H1 (cell line): ENCODE results near the gene SERHL2. TPM values are rescaled to one million over a fixed set of nuclear protein-coding genes. Genes with fewer than 3 reads are reported as not detected.

Experiments used
- CTCF ChIA-PET: fragments of 300-600 bp; sonication (Branson Sonifier 250); formaldehyde crosslinking; loops from one replicate; lab custom pipeline; 2021; ENCODE audit not compliant: partially characterized antibody; lab: Charles Lee
- POLR2A ChIA-PET: fragments of 300-600 bp; sonication (Branson Sonifier 250); formaldehyde crosslinking; loops from one replicate; lab custom pipeline; 2021; ENCODE audit warnings: inconsistent platforms; ENCODE audit not compliant: partially characterized antibody; lab: Charles Lee
- DNase-seq, 2 experiments: peaks; one replicate each; pipeline versions ENCODE4 v3.0.0 to v3.0.0-alpha.2; 2010 to 2022; ENCODE audit warnings: low spot score in 2 of 2, low read depth in 1 of 2, mixed read lengths in 1 of 2
- FAIRE-seq: peaks from 2 replicates; lab custom pipeline; 2011; peaks lifted over from hg19 to GRCh38; lab: Jason Lieb, UNC
- H2AFZ ChIP-seq: 2 replicates; pipeline ENCODE4 v1.8.1; 2012; ENCODE audit warnings: low read length, inconsistent platforms
- H2AK5ac ChIP-seq: 2 replicates; pipeline ENCODE4 v1.6.1; 2013; ENCODE audit warnings: low read depth, low read length
- H2BK120ac ChIP-seq: replicated peaks from 2 replicates; pipeline ENCODE3; 2013; ENCODE audit warnings: low read depth, low read length, inconsistent platforms
- H2BK12ac ChIP-seq: 2 replicates; pipeline ENCODE4 v1.6.1; 2013; ENCODE audit warnings: low read depth, low read length
- H2BK15ac ChIP-seq: 2 replicates; pipeline ENCODE4 v1.6.1; 2013; ENCODE audit warnings: low read length
- H2BK20ac ChIP-seq: 2 replicates; pipeline ENCODE4 v1.6.1; 2013; ENCODE audit warnings: low read length
- H2BK5ac ChIP-seq: 2 replicates; pipeline ENCODE4 v1.6.1; 2013; ENCODE audit warnings: low read depth, low read length
- H3K14ac ChIP-seq: 2 replicates; pipeline ENCODE4 v1.6.1; 2013; ENCODE audit warnings: inconsistent platforms; ENCODE audit not compliant: insufficient read length
- H3K18ac ChIP-seq: 2 replicates; pipeline ENCODE4 v1.6.1; 2013; ENCODE audit warnings: low read length; ENCODE audit errors: extremely low read depth
- H3K23ac ChIP-seq: 2 replicates; pipeline ENCODE4 v1.6.1; 2013; ENCODE audit warnings: inconsistent platforms; ENCODE audit not compliant: insufficient read length
- H3K23me2 ChIP-seq: 2 replicates; pipeline ENCODE4 v1.6.1; 2013; ENCODE audit warnings: low read depth, low read length
- H3K27ac ChIP-seq: 2 replicates; pipeline ENCODE4 v1.6.1; 2011; ENCODE audit warnings: low read depth, low read length, inconsistent platforms
- H3K27me3 ChIP-seq, 4 experiments: replicated peaks in 1 of 4; 1 replicate in 1 of 4; 2 replicates in 3 of 4; pipeline versions ENCODE4 v1.6.1 to v1.8.1; 2011 to 2013; ENCODE audit warnings: low read length in 3 of 4, mild to moderate bottlenecking in 3 of 4, inconsistent platforms in 2 of 4, mixed read lengths in 2 of 4, moderate library complexity in 1 of 4; ENCODE audit not compliant: control insufficient read depth in 3 of 4, insufficient read depth in 3 of 4; ENCODE audit errors: extremely low read depth in 1 of 4
- H3K36me3 ChIP-seq, 4 experiments: 2 replicates each; pipeline versions ENCODE4 v1.6.1 to v1.8.1; 2011 to 2013; ENCODE audit warnings: mild to moderate bottlenecking in 4 of 4, low read length in 3 of 4, moderate library complexity in 2 of 4, control low read depth in 1 of 4, inconsistent platforms in 1 of 4; ENCODE audit not compliant: insufficient read depth in 4 of 4, control insufficient read depth in 2 of 4
- H3K4ac ChIP-seq: replicated peaks from 2 replicates; pipeline ENCODE3; 2013; ENCODE audit warnings: low read length, low read depth, mixed read lengths, inconsistent platforms; ENCODE audit not compliant: insufficient read length
- H3K4me1 ChIP-seq, 4 experiments: replicated peaks in 1 of 4; 1 replicate in 1 of 4; 2 replicates in 3 of 4; pipeline versions ENCODE4 v1.6.1 to v1.8.1; 2011 to 2013; ENCODE audit warnings: low read length in 3 of 4, inconsistent platforms in 2 of 4, mixed read lengths in 1 of 4; ENCODE audit not compliant: insufficient read depth in 4 of 4, control insufficient read depth in 3 of 4
- H3K4me2 ChIP-seq, 2 experiments: 2 replicates each; pipeline versions ENCODE4 v1.6.1 to v1.8.1; 2011 to 2013; ENCODE audit warnings: low read depth in 2 of 2, low read length in 2 of 2, control low read depth in 1 of 2, inconsistent platforms in 1 of 2, mild to moderate bottlenecking in 1 of 2; ENCODE audit not compliant: insufficient read depth in 1 of 2
- H3K4me3 ChIP-seq, 4 experiments: fragments of 200-600, 300-600 bp in 1 of 4; sonication (generic), shearing (Covaris generic), sonication (Bioruptor Twin) in 1 of 4; 2 replicates each; pipeline versions ENCODE4 v1.5.1 to v1.8.1; 2011 to 2016; ENCODE audit warnings: low read length in 4 of 4, low read depth in 3 of 4, control low read depth in 2 of 4, inconsistent platforms in 2 of 4, mild to moderate bottlenecking in 2 of 4, mixed read lengths in 1 of 4, moderate library complexity in 1 of 4; ENCODE audit not compliant: insufficient read depth in 2 of 4; ENCODE audit errors: extremely low read depth in 1 of 4
- H3K56ac ChIP-seq: replicated peaks from 2 replicates; pipeline ENCODE3; 2013; ENCODE audit warnings: low read depth, mild to moderate bottlenecking, mixed read lengths, low read length, inconsistent platforms; ENCODE audit not compliant: insufficient read length
- H3K79me1 ChIP-seq: 2 replicates; pipeline ENCODE4 v1.6.1; 2013; ENCODE audit warnings: low read depth, low read length, control low read depth
- H3K79me2 ChIP-seq, 2 experiments: 2 replicates each; pipeline versions ENCODE4 v1.6.1 to v1.8.1; 2012 to 2013; ENCODE audit warnings: low read length in 2 of 2, mild to moderate bottlenecking in 2 of 2, inconsistent platforms in 1 of 2; ENCODE audit not compliant: insufficient read depth in 2 of 2, control insufficient read depth in 1 of 2
- H3K9ac ChIP-seq, 4 experiments: replicated peaks in 1 of 4; 1 replicate in 1 of 4; 2 replicates in 3 of 4; pipeline versions ENCODE4 v1.6.1 to v1.8.1; 2011 to 2013; ENCODE audit warnings: low read depth in 3 of 4, low read length in 3 of 4, control low read depth in 2 of 4, mild to moderate bottlenecking in 2 of 4, moderate library complexity in 2 of 4, inconsistent platforms in 1 of 4; ENCODE audit errors: extremely low read depth in 1 of 4
- H3K9me3 ChIP-seq, 2 experiments: 2 replicates each; pipeline versions ENCODE4 v1.6.1 to v1.8.1; 2012 to 2013; ENCODE audit warnings: mild to moderate bottlenecking in 2 of 2, moderate library complexity in 2 of 2, control low read depth in 1 of 2, inconsistent platforms in 1 of 2, low read depth in 1 of 2, low read length in 1 of 2, mixed read lengths in 1 of 2; ENCODE audit not compliant: insufficient read depth in 2 of 2
- H4K20me1 ChIP-seq, 2 experiments: replicated peaks in 1 of 2; 2 replicates each; pipeline versions ENCODE3 to v1.8.1; 2011 to 2013; ENCODE audit warnings: inconsistent platforms in 2 of 2, low read length in 2 of 2, mild to moderate bottlenecking in 1 of 2; ENCODE audit not compliant: insufficient read depth in 2 of 2, control insufficient read depth in 1 of 2
- H4K5ac ChIP-seq: 2 replicates; pipeline ENCODE4 v1.6.1; 2013; ENCODE audit warnings: low read length, low read depth, mixed read lengths, inconsistent platforms; ENCODE audit not compliant: insufficient read length
- H4K8ac ChIP-seq: 2 replicates; pipeline ENCODE4 v1.8.0; 2013; ENCODE audit warnings: mild to moderate bottlenecking, moderate library complexity, low read length, inconsistent platforms; ENCODE audit not compliant: insufficient read depth; ENCODE audit errors: extremely low read depth
- H4K91ac ChIP-seq: replicated peaks from 2 replicates; pipeline ENCODE3; 2013; ENCODE audit warnings: low read length, mixed read lengths, inconsistent platforms; ENCODE audit not compliant: insufficient read length
- HDAC6 ChIP-seq: IDR thresholded peaks from one replicate; pipeline ENCODE4 v1.7.1; 2012; ENCODE audit warnings: low read depth, mild to moderate bottlenecking, inconsistent platforms, low read length, moderate library complexity
- KDM1A ChIP-seq: fragments of 200-600, 300-600 bp; sonication (generic); IDR thresholded peaks from 2 replicates; pipeline ENCODE4 v1.7.1; 2016; ENCODE audit warnings: mild to moderate bottlenecking, low read length, borderline replicate concordance
- RBBP5 ChIP-seq: IDR thresholded peaks from 2 replicates; pipeline ENCODE4 v1.7.1; 2012; ENCODE audit warnings: low read depth, mild to moderate bottlenecking, inconsistent platforms, low read length, moderate library complexity, borderline replicate concordance
- RFX5 ChIP-seq: IDR thresholded peaks from 2 replicates; pipeline ENCODE4 v1.6.1; 2011; ENCODE audit warnings: low read depth, low read length, improper control_type of control experiment, borderline replicate concordance
- SIRT6 ChIP-seq: IDR thresholded peaks from one replicate; pipeline ENCODE4 v1.7.1; 2012; ENCODE audit warnings: low read length, inconsistent platforms
- SIX5 ChIP-seq: IDR thresholded peaks from 2 replicates; pipeline ENCODE4 v1.6.1; 2011; ENCODE audit warnings: mild to moderate bottlenecking, low read depth, low read length
- WGBS, 2 experiments: shearing (Covaris generic) in 1 of 2; methylation state at CpG; one replicate each; pipeline versions ENCODE4 v1.1.6 to v1.1.7; 2013 to 2015; ENCODE audit warnings: low lambda C conversion rate in 2 of 2, mixed read lengths in 2 of 2, inconsistent platforms in 1 of 2, low coverage in 1 of 2, missing lambda C conversion rate in 1 of 2; ENCODE audit not compliant: insufficient replicate concordance in 2 of 2, insufficient coverage in 1 of 2, insufficient read length in 1 of 2; ENCODE audit errors: extremely low coverage in 1 of 2, missing lambda C conversion rate in 1 of 2; 5-methylcytosine and 5-hydroxymethylcytosine counted together
- polyA plus RNA-seq, 7 experiments: library from polyadenylated mRNA; depleted of rRNA in 3 of 7; stranded (reverse) in 5 of 7; unstranded in 2 of 7; fragments of >200 nt in 5 of 7; fragments of 200-250 nt in 2 of 7; gene quantifications; 1 replicate in 5 of 7; 2 replicates in 1 of 7; 4 replicates in 1 of 7; pipeline versions ENCODE4 v1.2.1 to v1.2.3, GENCODE V29; 2011 to 2013; ENCODE audit warnings: missing spikeins in 2 of 7, mixed read lengths in 2 of 7
- total RNA-seq: library from RNA; stranded (reverse); fragmentation: NEBNext Ultra II Directional; extraction: Animal tissue kit (Norgen Biotek cat#: 25700); gene quantifications from 2 replicates; pipeline ENCODE4 v1.2.1, GENCODE V29; 2021

Gene SERHL2
- total and polyA plus RNA-seq, 2 of the 8 experiments (the other 6 are each of a cell fraction or from before 2014, with no cell fraction given) = 0.91 TPM; not detected in 1

DNA sequence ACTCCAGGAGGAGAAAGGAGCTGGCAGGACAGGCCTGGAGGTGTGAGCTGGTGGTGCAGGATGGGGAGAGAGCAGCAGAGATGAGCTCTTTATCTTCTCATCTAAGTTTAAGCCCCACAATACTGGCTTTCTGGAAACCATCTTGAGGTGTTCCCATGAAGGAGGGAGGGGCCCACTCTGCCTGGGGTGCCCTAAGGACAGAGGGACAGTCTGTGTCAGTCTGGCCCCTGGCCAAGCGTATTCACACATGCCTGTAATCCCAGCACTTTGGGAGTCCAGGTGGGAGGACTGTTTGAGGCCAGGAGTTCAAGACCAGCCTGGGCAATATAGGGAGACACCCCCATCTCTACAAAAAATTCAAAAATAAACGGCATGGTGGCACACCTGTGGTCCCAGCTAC is 8.9 kb downstream of the SERHL2 start:
- CTCF ChIA-PET = interaction anchor here (0.7 to 3.7 kb wide), 10 partner anchors 11 to 155 kb away, joined by 3 to 31 read pairs (median 4); no protein-coding TSS in a partner anchor
- H2BK20ac ChIP-seq = no peak overlapping the region
- POLR2A ChIA-PET = interaction anchor here (1.0 to 2.2 kb wide), 3 partner anchors 8 to 52 kb away, joined by 4 to 17 read pairs (median 8); partner anchors contain the start of genes POLDIP3 and SERHL2
- no peaks in the 10 kb centered on the region for H3K9me3 ChIP-seq
- no peak overlapping the region for H4K8ac ChIP-seq
- H3K4ac ChIP-seq = no peak overlapping the region
- no peak overlapping the region for H2BK12ac ChIP-seq
- no peak overlapping the region for H2AFZ ChIP-seq
- no peaks in the 10 kb centered on the region for H3K79me1 ChIP-seq
- H3K23ac ChIP-seq = no peak overlapping the region
- H2BK120ac ChIP-seq = no peak overlapping the region
- no peak overlapping the region for H2AK5ac ChIP-seq
- no peak overlapping the region for H2BK15ac ChIP-seq
- no peak overlapping the region for H4K5ac ChIP-seq
- peaks cover 0 to 8% (median 3%) of the 10 kb centered on the region in 4 experiments; a peak in 5 of 7 replicates for H3K27me3 ChIP-seq
- no peaks in the 10 kb centered on the region for H3K36me3 ChIP-seq
- FAIRE-seq (no peak), DNase-seq (no peak)
- H3K18ac ChIP-seq = no peak overlapping the region
- TF ChIP-seq SIX5 = no peak
- no peak for TF ChIP-seq RBBP5
- TF ChIP-seq RFX5 = no peak
- TF ChIP-seq SIRT6 = no peak
- no peak for TF ChIP-seq KDM1A
- TF ChIP-seq HDAC6 = no peak
- H3K4me2 ChIP-seq = no peak overlapping the region
- H3K27ac ChIP-seq = no peak overlapping the region
- H4K91ac ChIP-seq = no peak overlapping the region
- H3K56ac ChIP-seq = no peak overlapping the region
- H3K79me2 ChIP-seq = no peaks in the 10 kb centered on the region
- H2BK5ac ChIP-seq = no peak overlapping the region
- H4K20me1 ChIP-seq = peaks cover 2 to 4% of the 10 kb centered on the region in 2 experiments
- H3K14ac ChIP-seq = no peak overlapping the region
- no peak overlapping the region for H3K9ac ChIP-seq
- no peaks in the 10 kb centered on the region for H3K23me2 ChIP-seq
- 80% methylated on average over 2 of the region's 2 CpGs; no CpG with 5 or more reads in 1 of the 2 experiments for WGBS, 2 experiments
- H3K4me1 ChIP-seq = peaks cover 0 to 3% (median 1%) of the 10 kb centered on the region in 4 experiments; a peak in 1 of 7 replicates
- no peak overlapping the region for H3K4me3 ChIP-seq
